HFFc6 (cell line): ENCODE data around the gene KLHL29. TPM values are rescaled to one million over a fixed set of nuclear protein-coding genes. Genes with fewer than 3 reads are reported as not detected.

Source experiments
- DNase-seq: peaks from one replicate; pipeline ENCODE4 v3.0.0-alpha.2; 2018
- H3K27ac Mint-ChIP-seq: 2 replicates; pipeline ENCODE4 v1.8.0; 2020; ENCODE audit warnings: mild to moderate bottlenecking, mixed read lengths
- H3K27me3 Mint-ChIP-seq: 2 replicates; pipeline ENCODE4 v1.8.0; 2021; ENCODE audit warnings: mild to moderate bottlenecking, moderate library complexity, mixed read lengths; ENCODE audit not compliant: insufficient read depth
- H3K36me3 Mint-ChIP-seq: 2 replicates; pipeline ENCODE4 v1.8.0; 2021; ENCODE audit warnings: low read depth, mixed read lengths
- H3K4me1 Mint-ChIP-seq: 2 replicates; pipeline ENCODE4 v1.8.0; 2020; ENCODE audit warnings: low read depth, mixed read lengths
- H3K4me3 Mint-ChIP-seq: 2 replicates; pipeline ENCODE4 v1.8.0; 2020; ENCODE audit warnings: mild to moderate bottlenecking, moderate library complexity, mixed read lengths
- H3K9me3 Mint-ChIP-seq: 2 replicates; pipeline ENCODE4 v1.8.0; 2020; ENCODE audit warnings: mild to moderate bottlenecking, mixed read lengths
- CTCF ChIP-seq: fragments of 200-600 bp; sonication (generic); IDR thresholded peaks from 2 replicates; pipeline ENCODE4 v1.5.0; 2021; ENCODE audit warnings: antibody characterized with exemption, mild to moderate bottlenecking
- total RNA-seq, 6 experiments: library from RNA; stranded (reverse); fragmentation: NEBNext Ultra II Directional; extraction: Animal tissue kit (Norgen Biotek cat#: 25700); gene quantifications; 2 replicates in 1 of 6; 3 replicates in 5 of 6; pipeline ENCODE4 v1.2.3, GENCODE V29; 2021

Gene KLHL29
- total RNA-seq, 6 experiments from 2014 or later, result 7.4 to 9.7 (median 8.6) TPM

- Mint-ChIP-seq H3K9me3 (no peaks in the 10 kb centered on the region), H3K27me3 (peaks cover 2% of the 10 kb centered on the region), H3K4me1 (peaks cover 32% of the 10 kb centered on the region)
Measured at GRCh38 chr2:23547725-23548124, 162.7 kb downstream of the KLHL29 start.

GRCh38 chr2:23548143-23548769 lies 163.3 kb downstream of the KLHL29 start:
- no peak for DNase-seq
- no peak overlapping the region for H3K27ac Mint-ChIP-seq
- peaks cover 32% of the 10 kb centered on the region for H3K4me1 Mint-ChIP-seq
- no peaks in the 10 kb centered on the region for H3K9me3 Mint-ChIP-seq
- H3K4me3 Mint-ChIP-seq, result no peak overlapping the region
- TF ChIP-seq CTCF, result no peak
- H3K27me3 Mint-ChIP-seq, result peaks cover 2% of the 10 kb centered on the region
- H3K36me3 Mint-ChIP-seq, result no peaks in the 10 kb centered on the region

More at GRCh38 chr2:23547725-23548124, 162.7 kb downstream of the KLHL29 start:
- TF ChIP-seq CTCF, result peak; percentile 16; the same call in 1 of the 2 replicates
- H3K4me3 Mint-ChIP-seq, result no peak overlapping the region
- DNase-seq, result no peak
- H3K36me3 Mint-ChIP-seq, result no peaks in the 10 kb centered on the region
- no peak overlapping the region for H3K27ac Mint-ChIP-seq

- H3K27ac Mint-ChIP-seq, result no peak overlapping the region
- TF ChIP-seq CTCF, result no peak
- H3K4me1 Mint-ChIP-seq, result peaks cover 32% of the 10 kb centered on the region
- no peaks in the 10 kb centered on the region for H3K9me3 Mint-ChIP-seq
- H3K4me3 Mint-ChIP-seq, result no peak overlapping the region
- DNase-seq, result no peak
- H3K27me3 Mint-ChIP-seq, result peaks cover 2% of the 10 kb centered on the region
- no peaks in the 10 kb centered on the region for H3K36me3 Mint-ChIP-seq
Measured at GRCh38 chr2:23549051-23549450, 164.1 kb downstream of the KLHL29 start.

GRCh38 chr2:23549821-23550530 lies 165.0 kb downstream of the KLHL29 start:
- Mint-ChIP-seq H3K27me3 (no peaks in the 10 kb centered on the region; the same call in 1 of the 2 replicates), H3K27ac (no peak overlapping the region), H3K4me3 (no peak overlapping the region), H3K4me1 (peaks cover 23% of the 10 kb centered on the region), H3K9me3 (no peaks in the 10 kb centered on the region), H3K36me3 (no peaks in the 10 kb centered on the region)
- no peak for DNase-seq
- no peak for TF ChIP-seq CTCF

GRCh38 chr2:23550553-23550952 lies 165.6 kb downstream of the KLHL29 start:
- Mint-ChIP-seq H3K4me3 (no peak overlapping the region), H3K4me1 (peaks cover 17% of the 10 kb centered on the region), H3K9me3 (no peaks in the 10 kb centered on the region), H3K36me3 (no peaks in the 10 kb centered on the region), H3K27ac (no peak overlapping the region), H3K27me3 (no peaks in the 10 kb centered on the region; the same call in 1 of the 2 replicates)
- TF ChIP-seq CTCF, result no peak
- DNase-seq, result no peak
